Measurements from ENCODE around the gene ELF1. TPM values are rescaled to one million over a fixed set of nuclear protein-coding genes. Genes with fewer than 3 reads are reported as not detected.

The ELF1 gene
- total RNA-seq, 1 experiment from 2014 or later: 36.0 TPM

DNA sequence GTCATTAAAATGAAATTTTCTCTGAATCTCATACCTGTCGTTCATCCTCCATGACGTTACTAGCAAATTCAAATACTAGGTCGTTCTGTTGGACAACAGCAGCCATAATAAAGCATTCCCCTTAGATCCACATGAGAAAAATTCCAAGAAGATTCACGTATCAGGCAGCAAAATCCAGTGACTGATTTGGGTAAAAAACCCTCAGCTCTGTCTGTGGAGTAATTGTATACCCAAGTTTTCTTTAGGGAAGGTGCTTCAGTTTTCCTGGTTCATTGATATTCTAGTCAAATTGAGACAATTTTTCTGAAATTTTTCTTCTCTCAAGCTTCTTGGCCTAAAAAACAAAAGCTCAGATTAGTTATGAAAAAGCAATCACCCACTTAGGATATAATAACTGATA is 37.2 kb downstream of the ELF1 start:
- TF ChIP-seq EZH2 (IDR thresholded peaks at IDR 0.05; ENCODE audit: low read depth): no peak
- TF ChIP-seq, protein P1, sequence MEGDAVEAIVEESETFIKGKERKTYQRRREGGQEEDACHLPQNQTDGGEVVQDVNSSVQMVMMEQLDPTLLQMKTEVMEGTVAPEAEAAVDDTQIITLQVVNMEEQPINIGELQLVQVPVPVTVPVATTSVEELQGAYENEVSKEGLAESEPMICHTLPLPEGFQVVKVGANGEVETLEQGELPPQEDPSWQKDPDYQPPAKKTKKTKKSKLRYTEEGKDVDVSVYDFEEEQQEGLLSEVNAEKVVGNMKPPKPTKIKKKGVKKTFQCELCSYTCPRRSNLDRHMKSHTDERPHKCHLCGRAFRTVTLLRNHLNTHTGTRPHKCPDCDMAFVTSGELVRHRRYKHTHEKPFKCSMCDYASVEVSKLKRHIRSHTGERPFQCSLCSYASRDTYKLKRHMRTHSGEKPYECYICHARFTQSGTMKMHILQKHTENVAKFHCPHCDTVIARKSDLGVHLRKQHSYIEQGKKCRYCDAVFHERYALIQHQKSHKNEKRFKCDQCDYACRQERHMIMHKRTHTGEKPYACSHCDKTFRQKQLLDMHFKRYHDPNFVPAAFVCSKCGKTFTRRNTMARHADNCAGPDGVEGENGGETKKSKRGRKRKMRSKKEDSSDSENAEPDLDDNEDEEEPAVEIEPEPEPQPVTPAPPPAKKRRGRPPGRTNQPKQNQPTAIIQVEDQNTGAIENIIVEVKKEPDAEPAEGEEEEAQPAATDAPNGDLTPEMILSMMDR (conservative IDR thresholded peaks at IDR 0.05): no peak
- no peak overlapping the region for H3K4me2 ChIP-seq
- H3K9me3 ChIP-seq (ENCODE audit: insufficient read depth, low read depth): no peaks in the 10 kb centered on the region
- peaks cover 53% of the 10 kb centered on the region for H3K79me2 ChIP-seq (ENCODE audit: low read depth)
- H3K4me1 ChIP-seq (replicated peaks; ENCODE audit: insufficient read depth): no peaks in the 10 kb centered on the region
- H3K27ac ChIP-seq: no peak overlapping the region
- CTCF ChIA-PET: no interaction called here
- H4K20me1 ChIP-seq (ENCODE audit: insufficient read depth): peaks cover 4% of the 10 kb centered on the region
- no peaks in the 10 kb centered on the region for H3K36me3 ChIP-seq (ENCODE audit: low read depth)
- no peaks in the 10 kb centered on the region for H3K9me2 ChIP-seq (ENCODE audit: insufficient read depth)
- no TSS peak for BruUV-seq (replicated peaks)
- H2AFZ ChIP-seq: no peak overlapping the region
- intact Hi-C loops (cut with micrococcal nuclease; ENCODE audit: unreplicated experiment): no loop called here
- POLR2A ChIA-PET (ENCODE audit: unreplicated experiment): no interaction called here
- H3K27me3 ChIP-seq (ENCODE audit: insufficient read depth, low read depth): no peaks in the 10 kb centered on the region
- no peak for DNase-seq
- H3F3A ChIP-seq (ENCODE audit: insufficient read depth, low read depth): no peaks in the 10 kb centered on the region
- H3K4me3 ChIP-seq: no peak overlapping the region

DNA sequence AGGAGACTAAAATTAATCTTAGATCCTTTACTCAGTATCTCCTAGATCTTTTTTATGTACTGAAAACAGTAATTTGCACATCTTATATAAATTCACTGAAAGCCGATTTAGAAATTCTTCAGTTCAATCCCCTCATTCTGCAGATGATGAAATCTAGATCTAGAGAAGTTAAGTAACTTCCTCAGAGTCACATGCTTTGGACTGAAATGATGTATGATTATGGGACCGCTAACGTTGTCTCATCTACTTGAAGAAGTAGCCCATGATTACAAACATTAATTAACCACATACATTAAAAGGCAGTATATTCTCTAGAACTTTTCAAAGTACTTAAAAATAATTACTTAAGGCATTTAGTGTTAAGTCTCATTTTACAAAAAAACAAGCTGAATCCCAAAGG is 37.8 kb downstream of the ELF1 start:
- peaks cover 4% of the 10 kb centered on the region for H4K20me1 ChIP-seq (ENCODE audit: insufficient read depth)
- no peaks in the 10 kb centered on the region for H3K27me3 ChIP-seq (ENCODE audit: insufficient read depth, low read depth)
- no peak for TF ChIP-seq EZH2 (IDR thresholded peaks at IDR 0.05; ENCODE audit: low read depth)
- TF ChIP-seq, protein P1 (conservative IDR thresholded peaks at IDR 0.05): no peak
- no TSS peak for BruUV-seq (replicated peaks)
- DNase-seq: no peak
- H3K4me3 ChIP-seq: no peak overlapping the region
- no peaks in the 10 kb centered on the region for H3K9me3 ChIP-seq (ENCODE audit: insufficient read depth, low read depth)
- H3K27ac ChIP-seq: no peak overlapping the region
- H3K36me3 ChIP-seq (ENCODE audit: low read depth): no peaks in the 10 kb centered on the region
- intact Hi-C loops (cut with micrococcal nuclease; ENCODE audit: unreplicated experiment): no loop called here
- no peak overlapping the region for H2AFZ ChIP-seq
- POLR2A ChIA-PET (ENCODE audit: unreplicated experiment): interaction anchor here (0.7 kb wide), 1 partner anchor 198 kb away, joined by 5 read pairs; no protein-coding TSS in a partner anchor
- CTCF ChIA-PET: no interaction called here
- H3K9me2 ChIP-seq (ENCODE audit: insufficient read depth): no peaks in the 10 kb centered on the region
- no peak overlapping the region for H3K4me2 ChIP-seq
- H3K4me1 ChIP-seq (replicated peaks; ENCODE audit: insufficient read depth): no peaks in the 10 kb centered on the region
- no peaks in the 10 kb centered on the region for H3F3A ChIP-seq (ENCODE audit: insufficient read depth, low read depth)
- peaks cover 57% of the 10 kb centered on the region for H3K79me2 ChIP-seq (ENCODE audit: low read depth)

DNA sequence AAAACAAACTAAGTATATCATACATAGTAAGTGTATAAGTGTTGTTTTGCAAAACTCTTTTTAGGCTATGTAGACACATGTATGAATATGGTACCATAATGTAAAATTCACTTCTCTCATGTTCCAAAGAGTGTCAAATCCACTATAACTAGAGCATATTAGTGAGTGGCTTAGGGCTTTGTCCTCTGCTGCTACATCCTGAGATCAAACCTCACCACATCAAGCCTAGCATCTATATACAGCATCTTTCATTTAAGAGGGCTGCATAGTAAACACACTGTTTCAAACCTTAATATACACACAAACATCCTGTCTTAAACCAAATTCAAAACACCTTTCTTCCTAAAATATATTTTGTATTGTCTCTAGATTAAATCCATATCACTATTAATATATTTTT is 38.7 kb downstream of the ELF1 start:
- DNase-seq: no peak
- H3K9me2 ChIP-seq (ENCODE audit: insufficient read depth): no peaks in the 10 kb centered on the region
- no TSS peak for BruUV-seq (replicated peaks)
- CTCF ChIA-PET: no interaction called here
- intact Hi-C loops (cut with micrococcal nuclease; ENCODE audit: unreplicated experiment): no loop called here
- H3K36me3 ChIP-seq (ENCODE audit: low read depth): no peaks in the 10 kb centered on the region
- no peak for TF ChIP-seq EZH2 (IDR thresholded peaks at IDR 0.05; ENCODE audit: low read depth)
- TF ChIP-seq, protein P1 (conservative IDR thresholded peaks at IDR 0.05): no peak
- H3K4me3 ChIP-seq: no peak overlapping the region
- peaks cover 65% of the 10 kb centered on the region for H3K79me2 ChIP-seq (ENCODE audit: low read depth)
- peaks cover 4% of the 10 kb centered on the region for H4K20me1 ChIP-seq (ENCODE audit: insufficient read depth)
- H2AFZ ChIP-seq: no peak overlapping the region
- no peaks in the 10 kb centered on the region; the same call in 1 of the 2 replicates for H3F3A ChIP-seq (ENCODE audit: insufficient read depth, low read depth)
- peaks cover 6% of the 10 kb centered on the region; the same call in 1 of the 2 replicates for H3K4me1 ChIP-seq (replicated peaks; ENCODE audit: insufficient read depth)
- H3K27ac ChIP-seq: no peak overlapping the region
- H3K4me2 ChIP-seq: no peak overlapping the region
- POLR2A ChIA-PET (ENCODE audit: unreplicated experiment): interaction anchor here (0.7 kb wide), 1 partner anchor 197 kb away, joined by 5 read pairs; no protein-coding TSS in a partner anchor
- no peaks in the 10 kb centered on the region for H3K9me3 ChIP-seq (ENCODE audit: insufficient read depth, low read depth)
- H3K27me3 ChIP-seq (ENCODE audit: insufficient read depth, low read depth): no peaks in the 10 kb centered on the region

Measured in PC-9 (cell line).